Activated CD8-positive, alpha-beta T cell treated with anti-CD3 and anti-CD28 coated beads for 36 hours (primary cell): ENCODE measurements around the gene FBN3. TPM values are rescaled to one million over a fixed set of nuclear protein-coding genes. Genes with fewer than 3 reads are reported as not detected.
"Not testable (repeated sequence)": the region's sequence is repeated elsewhere in the genome, so short reads cannot be mapped to it uniquely, and the experiment has no call there.

Experiments
- ATAC-seq: fragments of 200-7000 bp; cut with Tn5 transposase; one replicate; pipeline ENCODE4 v1.10.0; 2021; ENCODE audit warnings: mild to moderate bottlenecking, moderate library complexity
- CTCF ChIA-PET: fragments of 350-600 bp; sonication (Branson Sonifier 250); formaldehyde crosslinking; loops from one replicate; lab custom pipeline; 2021; ENCODE audit warnings: antibody characterized with exemption; lab: Charles Lee
- POLR2A ChIA-PET: fragments of 350-600 bp; sonication (Branson Sonifier 250); formaldehyde crosslinking; loops from one replicate; lab custom pipeline; 2021; ENCODE audit warnings: antibody characterized with exemption; lab: Charles Lee
- DNase-seq: peaks from one replicate; pipeline ENCODE4 v3.0.0-alpha.2; 2020
- H3K27ac Mint-ChIP-seq: one replicate; pipeline ENCODE4 v1.8.0; 2021; ENCODE audit warnings: mild to moderate bottlenecking, mixed read lengths
- H3K27me3 Mint-ChIP-seq: one replicate; pipeline ENCODE4 v1.8.0; 2021; ENCODE audit warnings: mixed read lengths
- H3K36me3 Mint-ChIP-seq: one replicate; pipeline ENCODE4 v1.8.0; 2021; ENCODE audit warnings: low read depth, mixed read lengths
- H3K4me1 Mint-ChIP-seq: one replicate; pipeline ENCODE4 v1.8.0; 2021; ENCODE audit warnings: low read depth, mixed read lengths
- H3K4me3 Mint-ChIP-seq: one replicate; pipeline ENCODE4 v1.8.0; 2021; ENCODE audit warnings: mild to moderate bottlenecking, moderate library complexity, mixed read lengths
- H3K9me3 Mint-ChIP-seq: one replicate; pipeline ENCODE4 v1.8.0; 2021; ENCODE audit warnings: mixed read lengths
- CTCF ChIP-seq: fragments of 200-600 bp; IDR thresholded peaks from one replicate; pipeline ENCODE4 v1.8.0; 2022; ENCODE audit warnings: antibody characterized with exemption, mild to moderate bottlenecking
- intact Hi-C: fragments of 100-400 bp; cut with micrococcal nuclease; formaldehyde crosslinking; loops from one replicate; pipeline ENCODE4 v1.10.0; 2022
- total RNA-seq, 2 experiments: library from RNA; stranded (reverse); gene quantifications; one replicate each; pipeline ENCODE4 v1.2.3, GENCODE V29; 2021

FBN3 gene
- total RNA-seq, 2 experiments from 2014 or later: 0.02 TPM; not detected in 1

DNA sequence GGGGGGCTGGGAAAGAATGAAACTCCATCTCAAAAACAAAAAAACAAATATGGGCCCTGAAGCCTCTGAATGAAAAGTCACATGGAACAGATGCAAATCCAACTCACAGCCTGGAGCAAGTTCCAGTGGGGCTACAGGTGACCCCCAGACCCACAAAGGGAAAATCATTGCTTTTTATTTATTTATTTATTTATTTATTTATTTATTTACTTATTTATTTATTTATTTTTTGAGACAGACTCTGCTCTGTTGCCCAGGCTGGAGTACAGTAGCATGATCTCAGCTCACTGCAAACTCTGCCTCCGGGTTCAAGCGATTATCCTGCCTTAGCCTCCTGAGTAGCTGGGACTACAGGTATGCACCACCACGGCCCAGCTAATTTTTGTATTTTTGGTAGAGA lies 110.2 kb downstream of the FBN3 start:
- ATAC-seq (no peak), DNase-seq (no peak)
- no peaks in the 10 kb centered on the region for H3K27me3 Mint-ChIP-seq
- H3K4me1 Mint-ChIP-seq: no peaks in the 10 kb centered on the region
- no peak overlapping the region for H3K27ac Mint-ChIP-seq
- no peak overlapping the region for H3K4me3 Mint-ChIP-seq
- no peaks in the 10 kb centered on the region for H3K36me3 Mint-ChIP-seq
- no peaks in the 10 kb centered on the region for H3K9me3 Mint-ChIP-seq
- intact Hi-C loops: no loop called here
- TF ChIP-seq CTCF: no peak
- ChIA-PET POLR2A (no interaction called here), CTCF (no interaction called here)

- intact Hi-C loops: no loop called here
- no peaks in the 10 kb centered on the region for H3K4me1 Mint-ChIP-seq
- no peak overlapping the region for H3K4me3 Mint-ChIP-seq
- DNase-seq (no peak), ATAC-seq (no peak)
- H3K27ac Mint-ChIP-seq: no peak overlapping the region
- H3K27me3 Mint-ChIP-seq: no peaks in the 10 kb centered on the region
- POLR2A ChIA-PET: no interaction called here
- H3K36me3 Mint-ChIP-seq: no peaks in the 10 kb centered on the region
- no peaks in the 10 kb centered on the region for H3K9me3 Mint-ChIP-seq
- CTCF ChIA-PET: no interaction called here
- TF ChIP-seq CTCF: no peak
Measured at GRCh38 chr19:8038815-8039214, 110.6 kb downstream of the FBN3 start.

- CTCF ChIA-PET: no interaction called here
- ATAC-seq (no peak), DNase-seq (no peak)
- Mint-ChIP-seq H3K27ac (no peak overlapping the region), H3K27me3 (no peaks in the 10 kb centered on the region), H3K4me3 (no peak overlapping the region), H3K36me3 (no peaks in the 10 kb centered on the region), H3K9me3 (no peaks in the 10 kb centered on the region), H3K4me1 (no peaks in the 10 kb centered on the region)
- TF ChIP-seq CTCF: no peak
- intact Hi-C loops: no loop called here
- POLR2A ChIA-PET: interaction anchor here (0.6 kb wide), 2 partner anchors 14 to 508 kb away, joined by 3 to 4 read pairs; no protein-coding TSS in a partner anchor
Measured at GRCh38 chr19:8036434-8037099, 112.8 kb downstream of the FBN3 start.

DNA sequence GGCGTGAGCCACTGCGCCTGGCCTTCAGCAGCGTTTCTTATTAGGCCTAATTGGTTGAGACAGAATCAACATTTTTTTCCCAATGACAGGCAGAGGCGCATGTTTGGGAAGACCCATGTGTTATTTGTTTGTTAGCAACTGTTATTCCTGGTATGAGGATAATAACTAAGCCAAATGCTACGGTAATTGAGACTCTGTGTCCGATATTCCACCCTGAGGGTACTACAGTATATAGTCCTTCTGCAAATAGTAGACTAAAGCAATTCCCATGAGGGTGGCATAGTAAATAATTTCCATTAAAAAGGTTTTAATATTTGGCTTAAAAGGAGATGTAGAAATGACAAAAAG lies 115.2 kb downstream of the FBN3 start:
- no peaks in the 10 kb centered on the region for H3K9me3 Mint-ChIP-seq
- ChIA-PET CTCF (no interaction called here), POLR2A (no interaction called here)
- H3K4me1 Mint-ChIP-seq: no peaks in the 10 kb centered on the region
- H3K4me3 Mint-ChIP-seq: no peak overlapping the region
- no peak overlapping the region for H3K27ac Mint-ChIP-seq
- H3K27me3 Mint-ChIP-seq: no peaks in the 10 kb centered on the region
- DNase-seq (no peak), ATAC-seq (no peak)
- TF ChIP-seq CTCF: no peak
- H3K36me3 Mint-ChIP-seq: no peaks in the 10 kb centered on the region
- intact Hi-C loops: no loop called here

GRCh38 chr19:8033287-8034177 lies 115.9 kb downstream of the FBN3 start:
- ATAC-seq, H3K4me1 Mint-ChIP-seq, DNase-seq, H3K9me3 Mint-ChIP-seq, H3K27ac Mint-ChIP-seq, POLR2A ChIA-PET, H3K27me3 Mint-ChIP-seq, intact Hi-C loops, H3K36me3 Mint-ChIP-seq, CTCF ChIA-PET, H3K4me3 Mint-ChIP-seq: not testable (repeated sequence)
